Progenitor cell of endocrine pancreas (in vitro differentiated cells): Measurements from ENCODE around the gene ARHGAP29. TPM values are rescaled to one million over a fixed set of nuclear protein-coding genes. Genes with fewer than 3 reads are reported as not detected.
A peak's percentile ranks its signal among the peaks of the same experiment; 100 is the strongest.

Experiments
- DNase-seq: peaks from one replicate; pipeline ENCODE4 v3.0.0; 2021; ENCODE audit warnings: low spot score; ENCODE audit not compliant: unreplicated experiment
- H3K27ac Mint-ChIP-seq: 2 replicates; pipeline ENCODE4 v1.8.0; 2021; ENCODE audit warnings: mild to moderate bottlenecking, moderate library complexity, mixed read lengths
- H3K27me3 Mint-ChIP-seq: 2 replicates; pipeline ENCODE4 v1.8.0; 2021; ENCODE audit warnings: mixed read lengths
- H3K36me3 Mint-ChIP-seq: 2 replicates; pipeline ENCODE4 v1.8.0; 2022; ENCODE audit warnings: mixed read lengths; ENCODE audit not compliant: insufficient read depth
- H3K4me1 Mint-ChIP-seq: 2 replicates; pipeline ENCODE4 v1.8.0; 2021; ENCODE audit warnings: low read depth, mixed read lengths
- H3K4me3 Mint-ChIP-seq: 2 replicates; pipeline ENCODE4 v1.8.0; 2021; ENCODE audit warnings: low read depth, mild to moderate bottlenecking, moderate library complexity, mixed read lengths
- H3K9me3 Mint-ChIP-seq: 2 replicates; pipeline ENCODE4 v1.8.0; 2021; ENCODE audit warnings: low read depth, mixed read lengths
- long read RNA-seq: library from polyadenylated mRNA; unstranded; transcript quantifications from one replicate; pipeline ENCODE4 v2.0.0, GENCODE V29; 2020
- total RNA-seq: library from RNA; stranded (reverse); gene quantifications from 2 replicates; pipeline ENCODE4 v1.2.1, GENCODE V29; 2021
- TF ChIP-seq, protein P1 (sequence below): fragments of 200-600 bp; sonication (generic); IDR thresholded peaks from one replicate; pipeline ENCODE4 v1.5.0; 2021; ENCODE audit warnings: antibody characterized with exemption, mild to moderate bottlenecking; ENCODE audit not compliant: unreplicated experiment

Gene ARHGAP29
- 12.4 and 15.2 TPM in 2 replicates for total RNA-seq
- long read RNA-seq, partial matches to known transcripts = 1 of 3 reads
- long read RNA-seq, other reads (novel, unspliced or antisense) = 2 of 3 reads

DNA sequence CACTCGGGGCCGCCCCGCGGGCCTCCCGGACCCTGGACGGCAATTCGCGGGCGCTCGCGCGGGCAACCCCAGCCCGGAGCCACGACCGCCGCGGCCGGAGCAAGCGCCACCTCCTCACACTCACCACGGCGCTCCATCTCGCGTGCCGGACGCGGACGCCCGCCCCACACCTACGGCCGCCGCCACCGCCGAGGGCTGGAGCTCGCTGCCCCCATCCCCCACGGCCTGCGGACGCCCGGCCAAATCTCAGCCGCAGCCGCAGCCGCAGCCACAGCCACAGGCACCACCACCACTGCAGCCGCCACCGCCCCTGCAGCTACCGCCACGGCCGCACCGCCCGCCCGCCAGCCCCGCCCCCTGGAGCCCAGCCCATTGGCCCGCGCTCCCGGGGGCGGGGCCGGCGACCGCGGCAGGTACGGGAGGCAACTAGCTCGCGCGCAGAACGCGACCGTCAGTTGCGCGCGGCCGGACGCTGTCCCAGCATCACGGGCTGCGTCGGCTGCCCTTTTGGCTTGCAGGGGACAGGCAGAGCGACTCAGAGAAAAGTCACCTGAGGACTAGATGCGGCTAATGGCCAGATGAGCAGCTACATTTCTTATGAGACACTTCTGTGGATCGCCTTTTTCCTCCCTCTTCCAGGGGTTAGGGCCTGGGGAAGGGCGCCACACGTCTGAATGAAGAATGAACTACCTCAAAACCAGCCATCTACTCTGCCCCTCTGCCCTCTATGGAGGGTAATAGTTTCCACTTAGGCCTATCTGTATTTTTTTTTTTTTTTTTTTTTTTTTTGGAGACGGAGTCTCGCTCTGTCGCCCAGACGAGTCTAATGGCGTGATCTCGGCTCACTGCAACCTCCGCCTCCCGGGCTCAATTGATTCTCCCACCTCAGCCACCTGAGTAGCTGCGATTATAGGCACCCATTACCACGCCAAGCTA is at the start of gene ARHGAP29:
Gene ARHGAP29 (minus strand): TSS at position 294 of the 936 bp plus-strand sequence. CDS start 5,973 bp downstream, outside the sequence.
- peaks cover 15% of the 10 kb centered on the region for H3K4me1 Mint-ChIP-seq
- peak within 1 kb of the TSS; percentile 80 for H3K27ac Mint-ChIP-seq
- peak within 1 kb of the TSS; percentile 78 for H3K4me3 Mint-ChIP-seq
- peak; percentile 87 for DNase-seq
- H3K27me3 Mint-ChIP-seq = peaks cover 21% of the 10 kb centered on the region
- TF ChIP-seq, protein P1, sequence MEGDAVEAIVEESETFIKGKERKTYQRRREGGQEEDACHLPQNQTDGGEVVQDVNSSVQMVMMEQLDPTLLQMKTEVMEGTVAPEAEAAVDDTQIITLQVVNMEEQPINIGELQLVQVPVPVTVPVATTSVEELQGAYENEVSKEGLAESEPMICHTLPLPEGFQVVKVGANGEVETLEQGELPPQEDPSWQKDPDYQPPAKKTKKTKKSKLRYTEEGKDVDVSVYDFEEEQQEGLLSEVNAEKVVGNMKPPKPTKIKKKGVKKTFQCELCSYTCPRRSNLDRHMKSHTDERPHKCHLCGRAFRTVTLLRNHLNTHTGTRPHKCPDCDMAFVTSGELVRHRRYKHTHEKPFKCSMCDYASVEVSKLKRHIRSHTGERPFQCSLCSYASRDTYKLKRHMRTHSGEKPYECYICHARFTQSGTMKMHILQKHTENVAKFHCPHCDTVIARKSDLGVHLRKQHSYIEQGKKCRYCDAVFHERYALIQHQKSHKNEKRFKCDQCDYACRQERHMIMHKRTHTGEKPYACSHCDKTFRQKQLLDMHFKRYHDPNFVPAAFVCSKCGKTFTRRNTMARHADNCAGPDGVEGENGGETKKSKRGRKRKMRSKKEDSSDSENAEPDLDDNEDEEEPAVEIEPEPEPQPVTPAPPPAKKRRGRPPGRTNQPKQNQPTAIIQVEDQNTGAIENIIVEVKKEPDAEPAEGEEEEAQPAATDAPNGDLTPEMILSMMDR = no peak
- H3K9me3 Mint-ChIP-seq = no peaks in the 10 kb centered on the region
- no peaks in the 10 kb centered on the region for H3K36me3 Mint-ChIP-seq

DNA sequence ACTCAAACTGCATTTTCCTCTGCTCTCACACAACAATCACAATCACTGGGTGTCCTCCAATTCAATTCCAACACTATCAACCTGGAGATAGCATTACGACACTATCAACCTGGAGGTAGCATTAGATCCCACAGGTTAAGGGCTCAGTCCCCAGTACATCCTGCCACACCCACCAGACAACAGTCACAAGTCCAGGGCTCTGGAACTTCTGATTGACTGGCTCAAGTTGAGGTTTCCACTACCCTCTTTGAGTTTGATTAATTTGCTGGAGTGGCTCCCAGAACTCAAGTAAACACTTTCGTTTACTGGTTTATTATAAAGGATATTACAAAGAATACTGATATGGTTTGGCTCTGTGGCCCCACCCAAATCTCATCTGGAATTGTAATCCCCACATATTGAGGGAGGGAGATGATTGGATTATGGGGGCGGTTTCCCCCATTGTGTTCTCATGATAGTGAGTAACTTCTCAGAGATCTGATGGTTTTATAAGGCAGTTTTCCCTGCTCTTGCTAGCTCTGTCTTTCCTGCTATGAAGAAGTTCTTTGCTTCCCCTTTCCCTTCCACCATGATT is 49.6 kb upstream of the ARHGAP29 start:
- Mint-ChIP-seq H3K27me3 (no peaks in the 10 kb centered on the region), H3K4me1 (no peaks in the 10 kb centered on the region), H3K4me3 (no peak overlapping the region)

DNA sequence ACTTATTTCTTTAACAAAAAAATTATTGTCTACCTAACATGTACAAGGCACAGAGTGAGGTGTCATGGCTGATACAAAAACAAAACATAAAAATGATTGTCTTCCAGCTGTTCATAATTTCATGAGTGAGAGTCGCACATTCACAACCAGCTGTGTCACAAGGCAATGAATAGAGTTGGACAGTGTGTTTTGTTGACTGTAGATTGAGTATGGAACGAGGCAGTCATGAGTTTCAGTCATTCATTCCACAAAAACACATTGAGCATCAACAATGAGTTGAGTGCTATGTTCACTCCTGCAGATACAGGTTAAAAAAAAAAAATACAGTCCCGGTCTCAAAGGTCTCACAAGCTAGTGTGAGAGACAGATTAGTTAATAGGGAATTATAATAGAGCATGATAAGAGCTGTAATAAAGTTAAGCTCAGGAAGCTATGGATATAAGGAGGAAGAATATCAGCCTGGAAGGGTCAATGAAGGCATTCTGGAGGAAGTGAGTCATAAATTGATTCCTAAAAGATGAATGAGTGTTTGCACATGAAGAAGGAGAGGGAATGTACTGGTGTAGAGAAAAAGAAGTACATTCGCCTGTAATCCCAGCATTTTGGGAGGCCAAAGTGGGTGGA is 47.8 kb upstream of the ARHGAP29 start:
- no peaks in the 10 kb centered on the region for H3K27me3 Mint-ChIP-seq
- H3K4me3 Mint-ChIP-seq = no peak overlapping the region
- TF ChIP-seq, protein P1 = no peak
- no peak overlapping the region for H3K27ac Mint-ChIP-seq
- no peaks in the 10 kb centered on the region for H3K36me3 Mint-ChIP-seq
- no peak for DNase-seq
- H3K9me3 Mint-ChIP-seq = no peaks in the 10 kb centered on the region
- no peaks in the 10 kb centered on the region for H3K4me1 Mint-ChIP-seq

More for the DNA sequence above, 49.6 kb upstream of the ARHGAP29 start:
- Mint-ChIP-seq H3K36me3 (no peaks in the 10 kb centered on the region), H3K27ac (no peak overlapping the region), H3K9me3 (no peaks in the 10 kb centered on the region)
- no peak for DNase-seq
- TF ChIP-seq, protein P1 = no peak

DNA sequence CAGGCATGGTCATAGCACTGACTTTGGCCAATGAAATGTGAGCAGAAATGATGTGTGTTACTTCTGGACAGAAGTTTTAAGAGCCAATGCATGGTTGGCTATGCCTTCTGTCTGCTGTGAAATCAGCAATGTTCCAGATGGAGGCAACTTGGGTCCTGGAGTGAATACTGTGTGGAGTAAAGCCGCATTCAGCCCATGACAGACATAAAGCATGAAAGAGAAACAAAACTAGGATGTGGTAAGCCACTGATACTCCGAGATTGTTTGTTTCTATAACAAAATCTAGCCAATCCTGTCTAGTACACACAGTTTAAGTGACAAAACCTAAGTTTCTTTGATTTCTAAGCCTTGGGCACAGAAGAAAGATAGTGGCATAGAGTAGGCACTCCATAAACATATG is 47.1 kb upstream of the ARHGAP29 start:
- H3K4me1 Mint-ChIP-seq = no peaks in the 10 kb centered on the region
- H3K4me3 Mint-ChIP-seq = no peak overlapping the region
- H3K36me3 Mint-ChIP-seq = no peaks in the 10 kb centered on the region
- H3K27me3 Mint-ChIP-seq = no peaks in the 10 kb centered on the region
- no peak overlapping the region for H3K27ac Mint-ChIP-seq
- H3K9me3 Mint-ChIP-seq = no peaks in the 10 kb centered on the region
- TF ChIP-seq, protein P1 = no peak
- no peak for DNase-seq

DNA sequence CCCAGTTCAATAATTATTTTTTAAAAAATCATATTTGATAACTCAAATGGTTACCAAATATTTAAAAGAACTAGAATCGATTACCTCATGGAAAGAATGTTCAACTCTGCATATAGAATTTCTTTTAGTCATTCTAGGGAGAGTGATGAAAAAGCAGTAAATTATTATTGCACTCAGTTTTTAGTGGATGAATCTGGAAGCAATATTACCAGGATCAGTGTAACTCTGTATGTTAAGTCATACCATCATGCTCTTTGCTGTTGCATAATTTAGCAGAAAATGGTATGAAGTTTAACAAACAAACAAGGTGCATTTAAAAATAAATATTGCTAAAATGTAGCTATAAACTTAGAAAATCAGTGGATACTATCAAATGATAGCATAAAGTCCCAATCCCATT is 46.1 kb upstream of the ARHGAP29 start:
- no peaks in the 10 kb centered on the region for H3K4me1 Mint-ChIP-seq
- no peaks in the 10 kb centered on the region for H3K9me3 Mint-ChIP-seq
- no peak overlapping the region for H3K4me3 Mint-ChIP-seq

More for the DNA sequence above, 46.1 kb upstream of the ARHGAP29 start:
- TF ChIP-seq, protein P1 = no peak
- H3K36me3 Mint-ChIP-seq = no peaks in the 10 kb centered on the region
- no peak overlapping the region for H3K27ac Mint-ChIP-seq
- H3K27me3 Mint-ChIP-seq = no peaks in the 10 kb centered on the region
- DNase-seq = no peak
